A549 treated with AZD2906 at 1 μM for 4 hours (cell line): Measurements from ENCODE around the gene COL5A1. TPM values are rescaled to one million over a fixed set of nuclear protein-coding genes. Genes with fewer than 3 reads are reported as not detected.

ENCODE experiments used
- total RNA-seq: library from RNA; stranded (reverse); fragments of 200-300 nt; extraction: Qiagen RNA extraction; gene quantifications from 5 replicates; pipeline ENCODE4 v1.2.3, GENCODE V29; 2022

COL5A1 gene
- 28.9 to 46.9 TPM (median 42.0 TPM) in 5 replicates for total RNA-seq

GRCh38 chr9:134641173-134641989, at the start of gene COL5A1:
TSS of gene COL5A1 (plus strand) at chr9:134641803. CDS start at chr9:134642188, 385 bp downstream.

GRCh38 chr9:134880484-134881312, 239.1 kb downstream of the COL5A1 start, which contains the start of gene FCN2:
TSS of gene FCN2 (plus strand) at chr9:134880810. CDS start at chr9:134880822, 12 bp downstream.

Other genes with a start within 250 kb of the COL5A1 start
- not detected in 5 replicates for gene FCN2, start 239.0 kb downstream of the COL5A1 start, total RNA-seq